Activated CD8-positive, alpha-beta memory T cell treated with anti-CD3 and anti-CD28 coated beads for 48 hours (primary cell): ENCODE data around the gene CCDC12.

Source experiments
- DNase-seq, 3 experiments: peaks; one replicate each; pipeline ENCODE4 v3.0.0-alpha.2; 2020; ENCODE audit warnings: low read depth in 2 of 3, low spot score in 2 of 3

The CCDC12 gene

GRCh38 chr3:46976326-46977190 is at the start of gene CCDC12:
TSS of gene CCDC12 (minus strand) at chr3:46976745. CDS start at chr3:46976732, 13 bp downstream.
- DNase-seq = peak; percentile 76 to 83 (median 82)

- no peak for DNase-seq
These were observed 48.4 kb upstream of the CCDC12 start for GRCh38 chr3:47024932-47025331.

DNA sequence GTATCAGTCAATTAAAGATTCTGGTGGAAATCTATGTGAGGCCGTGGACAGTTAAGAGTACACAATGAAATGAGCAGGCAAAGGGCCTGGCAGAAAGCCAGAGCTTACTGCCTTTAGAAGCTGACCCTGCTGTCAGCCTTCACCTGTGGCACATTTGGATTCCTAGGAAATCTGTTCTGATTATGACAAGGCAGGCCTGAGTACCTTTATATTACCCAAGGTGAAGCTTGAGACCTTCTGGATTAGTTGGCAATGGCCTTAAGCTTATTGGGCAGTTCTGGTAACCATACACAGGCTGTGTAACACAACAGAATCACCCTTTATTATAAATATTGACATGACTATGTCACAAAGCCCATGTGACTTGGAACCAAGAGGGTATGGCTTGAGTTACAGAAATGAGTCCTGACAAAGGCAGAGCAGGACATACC is 46.1 kb upstream of the CCDC12 start:
- no peak for DNase-seq

DNA sequence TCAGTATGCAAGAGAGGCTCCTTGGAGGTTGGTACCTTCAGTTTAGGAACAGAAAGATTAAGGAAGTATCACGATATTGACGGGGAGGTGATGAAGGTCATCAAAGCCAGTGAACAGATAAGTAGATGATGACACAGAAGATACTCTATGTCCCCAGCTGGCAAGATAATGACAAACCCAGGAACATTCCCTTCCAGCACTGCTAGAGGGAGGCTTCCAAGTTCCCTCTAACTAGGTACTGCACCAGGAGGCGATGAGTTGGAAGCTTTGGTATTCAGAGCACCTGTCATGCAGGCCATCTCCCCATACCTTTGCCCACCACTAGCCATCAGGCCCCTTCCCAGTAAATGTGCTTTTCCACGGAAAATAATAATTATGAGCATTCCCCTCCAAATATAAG is 43.8 kb upstream of the CCDC12 start:
- DNase-seq = no peak

DNA sequence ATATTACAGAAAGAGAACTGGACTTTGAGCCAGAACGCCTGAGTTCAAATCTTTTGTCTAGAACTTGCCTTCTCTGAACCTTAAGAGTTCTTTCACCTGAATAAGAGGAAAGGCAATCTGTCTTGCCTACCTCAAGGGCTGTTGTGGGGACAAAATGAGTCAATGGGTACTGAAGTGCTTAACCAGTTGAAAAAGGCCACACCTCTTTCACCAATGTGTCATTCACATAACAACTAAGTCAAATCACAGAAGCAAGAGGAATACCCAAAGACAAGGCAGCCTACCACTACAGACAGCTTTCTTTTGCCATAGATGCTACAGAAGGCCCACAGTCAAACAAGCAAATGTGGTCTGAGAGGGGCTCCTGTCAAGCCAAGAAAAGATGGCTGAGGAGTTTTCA is 42.7 kb upstream of the CCDC12 start:
- DNase-seq = no peak

GRCh38 chr3:47018269-47018611 is 41.7 kb upstream of the CCDC12 start:
- no peak for DNase-seq

DNA sequence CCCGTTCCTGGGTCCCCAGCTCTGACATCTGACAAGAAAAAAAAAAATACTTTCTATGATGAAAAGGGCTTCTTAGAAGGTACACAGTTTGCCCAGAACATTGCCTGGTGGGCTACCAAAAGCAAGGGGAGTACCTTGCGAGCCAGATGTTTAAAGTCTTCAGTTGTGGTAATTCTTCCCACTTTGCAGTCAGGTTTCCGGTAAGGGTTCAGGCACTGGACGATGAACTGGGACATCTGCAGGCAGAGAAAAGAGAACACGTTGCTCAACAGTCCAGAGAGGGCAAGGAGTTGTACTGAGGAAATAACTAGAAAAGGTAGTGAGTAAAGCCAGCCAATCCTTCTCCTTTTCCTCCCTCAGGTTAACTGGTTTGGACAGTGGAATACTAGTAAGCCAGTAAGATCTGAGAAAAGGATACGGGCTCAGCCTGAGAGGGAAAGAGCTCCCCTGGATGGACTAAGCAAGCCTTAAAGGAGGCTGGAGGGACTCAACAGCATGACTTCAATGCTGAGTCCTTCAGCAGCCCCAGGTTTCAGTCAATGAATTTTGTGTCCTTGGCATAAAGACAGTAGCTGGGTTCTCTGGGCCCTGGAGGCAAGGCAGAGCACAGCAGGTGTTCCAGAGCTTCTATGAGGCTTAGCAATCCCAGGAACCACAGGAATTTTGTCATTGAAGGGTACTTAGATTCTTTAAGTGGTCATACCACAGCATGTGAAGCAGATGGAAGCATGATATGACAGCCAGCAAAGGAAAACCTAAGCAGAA is 41.1 kb upstream of the CCDC12 start:
- DNase-seq = no peak

DNA sequence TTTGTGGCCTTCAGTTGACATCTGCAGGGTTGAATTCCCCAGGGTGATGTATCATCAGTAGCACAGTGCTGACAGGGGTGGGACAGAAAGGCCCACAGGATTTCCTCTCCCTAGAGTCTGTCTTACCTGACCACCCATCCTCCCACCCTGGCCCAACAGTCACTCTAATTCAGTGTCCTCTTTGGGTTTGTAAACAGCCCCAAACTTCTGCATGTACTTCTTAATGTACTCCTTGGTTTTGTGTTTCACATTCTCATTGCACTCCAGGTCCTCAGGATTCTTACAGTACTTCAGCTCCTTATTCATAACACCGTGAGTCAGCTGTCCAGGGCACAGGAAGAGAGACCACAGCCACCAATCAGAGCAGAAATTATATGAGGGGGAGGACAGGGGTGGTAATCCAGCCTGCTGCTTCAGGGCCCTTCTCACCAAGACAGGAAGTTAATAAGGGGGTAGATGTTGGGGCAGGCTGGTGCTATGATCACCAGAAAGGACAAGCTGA is 40.4 kb upstream of the CCDC12 start:
- DNase-seq = no peak

- DNase-seq = no peak
These were observed 39.8 kb upstream of the CCDC12 start for GRCh38 chr3:47016086-47016933.

DNA sequence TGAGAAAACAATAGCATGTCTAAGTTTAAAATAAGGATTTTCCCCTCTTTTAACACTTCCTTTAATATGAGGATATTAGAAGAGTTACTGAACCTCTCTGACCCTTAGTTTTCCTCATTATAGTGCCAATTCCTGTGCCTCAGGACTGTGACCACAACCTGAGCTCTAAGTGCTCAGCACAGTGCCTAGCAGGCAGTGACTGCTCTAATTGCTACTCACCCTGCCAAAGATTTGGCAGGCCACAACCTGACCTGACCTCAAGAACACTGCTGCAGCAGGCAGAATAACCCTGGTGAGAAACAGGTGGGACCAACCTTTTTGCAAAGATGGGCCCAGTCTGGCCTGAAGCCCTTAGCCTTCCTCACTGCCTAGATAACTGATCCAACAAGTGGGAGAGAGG is 38.6 kb upstream of the CCDC12 start:
- no peak for DNase-seq

DNA sequence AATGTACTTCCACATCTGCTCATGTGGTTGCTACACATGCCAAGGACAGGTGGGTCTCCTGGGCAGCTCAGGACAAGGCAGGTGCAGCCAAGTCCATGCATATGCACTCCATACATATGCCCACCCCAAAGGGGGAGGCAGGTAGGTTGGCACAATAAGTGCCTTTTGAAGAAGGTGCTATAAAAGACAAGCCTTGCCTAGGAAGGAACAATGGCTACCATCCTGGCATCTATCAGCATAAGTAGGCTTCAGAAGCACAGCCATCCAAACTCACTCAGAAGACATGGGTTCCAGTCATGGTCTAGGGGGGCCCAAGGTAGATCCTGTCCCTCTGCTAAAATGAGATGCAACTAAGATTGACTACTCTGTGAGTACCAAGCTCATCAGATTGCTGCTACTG is 37.5 kb upstream of the CCDC12 start:
- no peak for DNase-seq

DNA sequence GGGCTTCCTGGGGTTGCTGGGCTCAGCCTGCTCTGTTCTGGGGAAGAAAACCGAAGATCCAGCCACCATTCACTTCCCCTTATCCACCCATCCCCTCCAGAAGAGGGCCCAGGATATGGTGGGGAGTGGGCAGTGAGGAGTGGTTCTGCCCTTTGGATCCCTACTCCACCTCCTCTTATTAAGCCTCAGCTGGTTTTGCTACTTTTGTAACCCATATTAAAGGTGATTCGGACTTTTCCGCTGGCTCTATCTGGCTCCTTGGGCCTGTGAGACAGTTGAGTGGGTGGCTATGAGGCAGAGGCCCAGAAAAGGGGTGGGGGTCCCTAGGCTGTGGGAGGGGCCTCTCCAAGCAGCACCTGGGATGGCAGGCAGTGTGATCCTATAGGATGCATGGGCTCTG is 36.7 kb upstream of the CCDC12 start:
- DNase-seq = no peak

GRCh38 chr3:47012342-47013230 is 36.0 kb upstream of the CCDC12 start:
- DNase-seq = no peak

GRCh38 chr3:47011371-47011770 is 34.8 kb upstream of the CCDC12 start:
- DNase-seq = no peak

GRCh38 chr3:47010910-47011309 is 34.4 kb upstream of the CCDC12 start:
- DNase-seq = no peak

GRCh38 chr3:47010111-47010712 is 33.7 kb upstream of the CCDC12 start:
- no peak for DNase-seq

DNA sequence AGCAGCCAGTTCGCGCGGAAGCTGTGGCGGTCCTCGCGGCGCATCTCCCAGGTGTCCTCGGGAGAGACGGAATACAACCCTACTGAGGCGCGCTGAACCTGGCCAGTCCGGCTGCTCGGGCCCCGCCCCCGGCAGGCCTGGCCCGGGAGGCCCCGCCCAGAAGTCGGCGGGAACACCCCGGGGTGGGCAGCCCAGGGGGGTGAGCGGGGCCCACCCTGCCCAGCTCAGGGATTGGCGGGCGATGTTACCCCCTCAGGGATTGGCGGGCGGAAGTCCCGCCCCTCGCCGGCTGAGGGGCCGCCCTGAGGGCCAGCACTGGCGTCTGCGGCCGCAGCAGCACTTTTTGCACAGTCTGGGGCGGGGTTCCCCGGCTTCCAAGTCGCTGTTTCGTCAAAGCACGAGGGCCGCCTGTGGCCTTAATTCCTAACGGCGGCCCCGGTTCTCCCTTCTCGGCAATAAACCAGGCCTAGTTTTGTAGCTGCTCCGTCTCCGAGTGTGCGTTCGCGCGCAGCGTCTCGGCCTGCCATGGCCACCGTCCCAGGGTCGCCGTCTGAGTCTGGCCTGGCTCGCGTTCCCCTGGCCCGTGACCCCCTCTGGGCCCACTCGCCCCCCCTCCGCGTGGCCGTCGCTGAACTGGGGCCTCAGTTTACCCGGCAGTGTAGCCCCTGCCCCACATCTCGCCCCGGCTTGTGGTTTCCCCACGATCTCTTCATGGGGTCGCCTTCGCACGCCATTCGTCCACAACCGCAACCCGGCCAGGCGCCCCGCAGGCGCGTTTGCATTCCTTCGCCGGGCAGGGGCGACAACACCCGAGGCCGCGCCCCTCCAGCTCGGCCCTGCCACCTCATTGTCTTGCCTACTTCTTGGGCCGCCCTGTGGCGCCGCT is 32.9 kb upstream of the CCDC12 start:
- peak in 2 of 3 experiments; percentile 44 to 78 for DNase-seq

DNA sequence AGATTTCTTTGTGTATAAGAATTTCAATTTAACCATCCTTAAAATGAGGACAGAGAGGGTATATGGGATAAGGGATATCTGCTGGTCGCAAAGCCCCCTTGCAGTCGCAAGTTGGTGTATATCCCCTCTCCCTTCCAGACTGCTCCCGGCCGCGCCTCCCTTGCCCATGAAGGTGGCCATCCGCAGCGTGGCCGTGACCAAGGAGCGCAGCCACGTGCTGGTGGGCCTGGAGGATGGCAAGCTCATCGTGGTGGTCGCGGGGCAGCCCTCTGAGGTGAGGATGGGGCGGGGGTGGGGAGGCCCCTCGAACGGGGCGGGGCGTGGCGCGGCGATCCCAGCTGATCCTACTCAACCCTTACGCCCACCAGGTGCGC is 32.3 kb upstream of the CCDC12 start:
- no peak for DNase-seq

DNA sequence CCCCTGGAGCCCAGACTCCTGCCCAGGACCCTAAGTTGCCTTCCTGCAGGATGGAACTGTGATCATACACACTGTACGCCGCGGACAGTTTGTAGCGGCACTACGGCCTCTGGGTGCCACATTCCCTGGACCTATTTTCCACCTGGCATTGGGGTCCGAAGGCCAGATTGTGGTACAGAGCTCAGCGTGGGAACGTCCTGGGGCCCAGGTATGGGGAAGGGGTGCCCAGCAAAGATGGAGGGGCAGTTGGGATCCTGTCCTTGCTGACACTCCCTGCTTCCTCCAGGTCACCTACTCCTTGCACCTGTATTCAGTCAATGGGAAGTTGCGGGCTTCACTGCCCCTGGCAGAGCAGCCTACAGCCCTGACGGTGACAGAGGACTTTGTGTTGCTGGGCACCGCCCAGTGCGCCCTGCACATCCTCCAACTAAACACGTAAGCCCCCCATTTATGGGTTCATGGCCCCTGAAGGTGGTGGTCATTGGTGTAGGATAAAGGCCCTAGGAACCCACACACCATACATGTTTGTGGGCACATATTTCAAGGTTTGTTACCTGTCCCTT is 31.8 kb upstream of the CCDC12 start:
- no peak for DNase-seq
